HFFc6 (cell line): Measurements from ENCODE around the gene CMA1. TPM values are rescaled to one million over a fixed set of nuclear protein-coding genes. Genes with fewer than 3 reads are reported as not detected.

Experiments used
- DNase-seq: peaks from one replicate; pipeline ENCODE4 v3.0.0-alpha.2; 2018
- H3K27ac Mint-ChIP-seq: 2 replicates; pipeline ENCODE4 v1.8.0; 2020; ENCODE audit warnings: mild to moderate bottlenecking, mixed read lengths
- H3K27me3 Mint-ChIP-seq: 2 replicates; pipeline ENCODE4 v1.8.0; 2021; ENCODE audit warnings: mild to moderate bottlenecking, moderate library complexity, mixed read lengths; ENCODE audit not compliant: insufficient read depth
- H3K36me3 Mint-ChIP-seq: 2 replicates; pipeline ENCODE4 v1.8.0; 2021; ENCODE audit warnings: low read depth, mixed read lengths
- H3K4me1 Mint-ChIP-seq: 2 replicates; pipeline ENCODE4 v1.8.0; 2020; ENCODE audit warnings: low read depth, mixed read lengths
- H3K4me3 Mint-ChIP-seq: 2 replicates; pipeline ENCODE4 v1.8.0; 2020; ENCODE audit warnings: mild to moderate bottlenecking, moderate library complexity, mixed read lengths
- H3K9me3 Mint-ChIP-seq: 2 replicates; pipeline ENCODE4 v1.8.0; 2020; ENCODE audit warnings: mild to moderate bottlenecking, mixed read lengths
- CTCF ChIP-seq: fragments of 200-600 bp; sonication (generic); IDR thresholded peaks from 2 replicates; pipeline ENCODE4 v1.5.0; 2021; ENCODE audit warnings: antibody characterized with exemption, mild to moderate bottlenecking
- total RNA-seq, 6 experiments: library from RNA; stranded (reverse); fragmentation: NEBNext Ultra II Directional; extraction: Animal tissue kit (Norgen Biotek cat#: 25700); gene quantifications; 2 replicates in 1 of 6; 3 replicates in 5 of 6; pipeline ENCODE4 v1.2.3, GENCODE V29; 2021

CMA1 gene
- total RNA-seq, 6 experiments from 2014 or later: not detected

GRCh38 chr14:24465805-24466204 is 42.3 kb downstream of the CMA1 start:
- TF ChIP-seq CTCF: no peak
- Mint-ChIP-seq H3K36me3 (no peaks in the 10 kb centered on the region), H3K4me3 (no peak overlapping the region), H3K27ac (no peak overlapping the region), H3K9me3 (no peaks in the 10 kb centered on the region), H3K4me1 (peaks cover 6% of the 10 kb centered on the region; the same call in 1 of the 2 replicates), H3K27me3 (no peaks in the 10 kb centered on the region)
- DNase-seq: no peak

- H3K27ac Mint-ChIP-seq: no peak overlapping the region
- H3K36me3 Mint-ChIP-seq: no peaks in the 10 kb centered on the region
- no peak for DNase-seq
- H3K4me1 Mint-ChIP-seq: peaks cover 6% of the 10 kb centered on the region; the same call in 1 of the 2 replicates
- H3K4me3 Mint-ChIP-seq: no peak overlapping the region
- TF ChIP-seq CTCF: no peak
- H3K9me3 Mint-ChIP-seq: no peaks in the 10 kb centered on the region
- no peaks in the 10 kb centered on the region for H3K27me3 Mint-ChIP-seq
These were observed 42.7 kb downstream of the CMA1 start for GRCh38 chr14:24465368-24465767.

- H3K4me3 Mint-ChIP-seq: no peak overlapping the region
- H3K27ac Mint-ChIP-seq: no peak overlapping the region
- no peaks in the 10 kb centered on the region for H3K27me3 Mint-ChIP-seq
- no peaks in the 10 kb centered on the region for H3K36me3 Mint-ChIP-seq
- no peaks in the 10 kb centered on the region for H3K9me3 Mint-ChIP-seq
- TF ChIP-seq CTCF: no peak
- DNase-seq: no peak
- H3K4me1 Mint-ChIP-seq: peaks cover 6% of the 10 kb centered on the region; the same call in 1 of the 2 replicates
These were observed 43.9 kb downstream of the CMA1 start for GRCh38 chr14:24463884-24464785.

GRCh38 chr14:24463017-24463883 is 44.8 kb downstream of the CMA1 start:
- no peaks in the 10 kb centered on the region for H3K36me3 Mint-ChIP-seq
- peaks cover 6% of the 10 kb centered on the region; the same call in 1 of the 2 replicates for H3K4me1 Mint-ChIP-seq
- H3K27me3 Mint-ChIP-seq: no peaks in the 10 kb centered on the region
- H3K27ac Mint-ChIP-seq: no peak overlapping the region
- no peak overlapping the region for H3K4me3 Mint-ChIP-seq
- no peak for DNase-seq
- no peaks in the 10 kb centered on the region for H3K9me3 Mint-ChIP-seq
- no peak for TF ChIP-seq CTCF

- Mint-ChIP-seq H3K27ac (no peak overlapping the region), H3K9me3 (no peaks in the 10 kb centered on the region), H3K4me3 (no peak overlapping the region), H3K27me3 (no peaks in the 10 kb centered on the region; the same call in 1 of the 2 replicates), H3K36me3 (peaks cover 5% of the 10 kb centered on the region; the same call in 1 of the 2 replicates), H3K4me1 (peaks cover 6% of the 10 kb centered on the region; the same call in 1 of the 2 replicates)
- TF ChIP-seq CTCF: no peak
- no peak for DNase-seq
These were observed 46.7 kb downstream of the CMA1 start for GRCh38 chr14:24461336-24461735.
